Ishikawa (cell line): ENCODE results near the gene KRTAP5-11.

Experiments
- CEBPB ChIP-seq: IDR thresholded peaks from 2 replicates; pipeline ENCODE4 v1.6.1; 2012
- CREB1 ChIP-seq: IDR thresholded peaks from 2 replicates; pipeline ENCODE4 v1.6.1; 2012; ENCODE audit warnings: low read depth
- EGR1 ChIP-seq: IDR thresholded peaks from 2 replicates; pipeline ENCODE4 v1.6.1; 2012
- EP300 ChIP-seq: IDR thresholded peaks from 2 replicates; pipeline ENCODE4 v1.6.1; 2012; ENCODE audit warnings: borderline replicate concordance
- FOXM1 ChIP-seq: IDR thresholded peaks from 2 replicates; pipeline ENCODE4 v1.6.1; 2012; ENCODE audit warnings: low read depth, borderline replicate concordance
- NFIC ChIP-seq: IDR thresholded peaks from 2 replicates; pipeline ENCODE4 v1.6.1; 2012
- RAD21 ChIP-seq: IDR thresholded peaks from 2 replicates; pipeline ENCODE4 v1.6.1; 2012; ENCODE audit warnings: low read depth
- TAF1 ChIP-seq: IDR thresholded peaks from 2 replicates; pipeline ENCODE4 v1.6.1; 2012; ENCODE audit warnings: low read depth, mild to moderate bottlenecking
- TCF12 ChIP-seq: IDR thresholded peaks from 2 replicates; pipeline ENCODE4 v1.6.1; 2012; ENCODE audit warnings: low read depth
- TEAD4 ChIP-seq: IDR thresholded peaks from 2 replicates; pipeline ENCODE4 v1.6.1; 2012
- YY1 ChIP-seq: IDR thresholded peaks from 2 replicates; pipeline ENCODE4 v1.6.1; 2012; ENCODE audit warnings: low read depth
- ZBTB7A ChIP-seq: IDR thresholded peaks from 2 replicates; pipeline ENCODE4 v1.6.1; 2012; ENCODE audit warnings: low read depth
- TF ChIP-seq, protein P1 (sequence below): IDR thresholded peaks from 2 replicates; pipeline ENCODE4 v1.6.1; 2012
- TF ChIP-seq, protein P2 (sequence below): IDR thresholded peaks from 2 replicates; pipeline ENCODE4 v1.6.1; 2012
- TF ChIP-seq, protein P3 (sequence below): IDR thresholded peaks from 2 replicates; pipeline ENCODE4 v1.6.1; 2012; ENCODE audit warnings: low read depth, mild to moderate bottlenecking

The KRTAP5-11 gene

DNA sequence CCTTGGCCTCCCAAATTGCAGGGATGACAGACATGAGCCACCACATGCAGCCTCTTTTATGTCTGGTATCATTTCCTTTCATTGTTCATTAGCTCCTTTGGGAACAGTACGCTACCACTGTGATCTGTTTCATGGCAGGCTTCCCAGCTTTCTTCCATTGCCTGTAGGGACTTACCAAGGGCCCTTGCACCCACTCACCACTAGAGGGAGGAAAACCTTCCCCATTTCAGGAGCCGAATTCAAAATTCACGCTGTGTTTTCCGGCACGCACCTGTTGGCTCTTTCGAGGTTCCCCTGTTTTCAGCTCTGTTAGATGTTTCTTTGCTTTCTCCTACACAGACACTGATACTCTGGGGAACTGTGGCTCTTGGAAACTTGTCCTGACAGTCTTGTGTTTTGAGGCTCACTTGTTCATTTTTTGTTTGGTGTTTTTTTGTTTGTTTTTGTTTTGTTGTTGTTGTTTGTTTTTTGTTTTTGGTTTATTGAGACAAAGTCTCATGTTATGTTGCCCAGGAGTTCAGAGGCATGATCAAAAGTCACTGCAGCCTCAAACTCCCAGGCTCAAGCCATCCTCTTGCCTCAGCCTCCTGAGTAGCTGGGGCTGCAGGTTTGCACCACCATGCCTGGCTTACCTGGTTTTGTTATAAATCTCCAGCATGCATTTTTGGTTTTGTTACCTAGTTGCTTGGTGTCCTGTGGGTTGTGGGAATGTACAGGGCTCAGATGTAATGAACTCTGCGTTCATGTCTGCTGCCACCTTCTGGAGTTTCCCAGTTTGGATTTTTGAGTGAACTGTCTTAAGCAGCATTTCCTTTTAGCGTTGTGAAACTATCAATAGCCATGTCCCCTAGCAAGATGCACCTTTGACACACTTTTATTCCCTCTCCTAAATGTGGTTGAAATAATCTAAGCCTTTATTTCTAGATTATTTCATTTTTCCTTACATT lies 2.3 kb downstream of the KRTAP5-11 start:
- TF ChIP-seq CEBPB: no peak
- no peak for TF ChIP-seq CREB1
- no peak for TF ChIP-seq ZBTB7A
- TF ChIP-seq TCF12: no peak
- TF ChIP-seq YY1: 0 out of 2 replicates have a peak, but pooled peaks have one; percentile 25
- TF ChIP-seq RAD21: peak; percentile 48
- TF ChIP-seq TEAD4: no peak
- TF ChIP-seq, protein P1, sequence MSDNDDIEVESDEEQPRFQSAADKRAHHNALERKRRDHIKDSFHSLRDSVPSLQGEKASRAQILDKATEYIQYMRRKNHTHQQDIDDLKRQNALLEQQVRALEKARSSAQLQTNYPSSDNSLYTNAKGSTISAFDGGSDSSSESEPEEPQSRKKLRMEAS: peak; percentile 86
- no peak for TF ChIP-seq TAF1
- TF ChIP-seq, protein P2, sequence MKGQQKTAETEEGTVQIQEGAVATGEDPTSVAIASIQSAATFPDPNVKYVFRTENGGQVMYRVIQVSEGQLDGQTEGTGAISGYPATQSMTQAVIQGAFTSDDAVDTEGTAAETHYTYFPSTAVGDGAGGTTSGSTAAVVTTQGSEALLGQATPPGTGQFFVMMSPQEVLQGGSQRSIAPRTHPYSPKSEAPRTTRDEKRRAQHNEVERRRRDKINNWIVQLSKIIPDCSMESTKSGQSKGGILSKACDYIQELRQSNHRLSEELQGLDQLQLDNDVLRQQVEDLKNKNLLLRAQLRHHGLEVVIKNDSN: no peak
- TF ChIP-seq, protein P3, sequence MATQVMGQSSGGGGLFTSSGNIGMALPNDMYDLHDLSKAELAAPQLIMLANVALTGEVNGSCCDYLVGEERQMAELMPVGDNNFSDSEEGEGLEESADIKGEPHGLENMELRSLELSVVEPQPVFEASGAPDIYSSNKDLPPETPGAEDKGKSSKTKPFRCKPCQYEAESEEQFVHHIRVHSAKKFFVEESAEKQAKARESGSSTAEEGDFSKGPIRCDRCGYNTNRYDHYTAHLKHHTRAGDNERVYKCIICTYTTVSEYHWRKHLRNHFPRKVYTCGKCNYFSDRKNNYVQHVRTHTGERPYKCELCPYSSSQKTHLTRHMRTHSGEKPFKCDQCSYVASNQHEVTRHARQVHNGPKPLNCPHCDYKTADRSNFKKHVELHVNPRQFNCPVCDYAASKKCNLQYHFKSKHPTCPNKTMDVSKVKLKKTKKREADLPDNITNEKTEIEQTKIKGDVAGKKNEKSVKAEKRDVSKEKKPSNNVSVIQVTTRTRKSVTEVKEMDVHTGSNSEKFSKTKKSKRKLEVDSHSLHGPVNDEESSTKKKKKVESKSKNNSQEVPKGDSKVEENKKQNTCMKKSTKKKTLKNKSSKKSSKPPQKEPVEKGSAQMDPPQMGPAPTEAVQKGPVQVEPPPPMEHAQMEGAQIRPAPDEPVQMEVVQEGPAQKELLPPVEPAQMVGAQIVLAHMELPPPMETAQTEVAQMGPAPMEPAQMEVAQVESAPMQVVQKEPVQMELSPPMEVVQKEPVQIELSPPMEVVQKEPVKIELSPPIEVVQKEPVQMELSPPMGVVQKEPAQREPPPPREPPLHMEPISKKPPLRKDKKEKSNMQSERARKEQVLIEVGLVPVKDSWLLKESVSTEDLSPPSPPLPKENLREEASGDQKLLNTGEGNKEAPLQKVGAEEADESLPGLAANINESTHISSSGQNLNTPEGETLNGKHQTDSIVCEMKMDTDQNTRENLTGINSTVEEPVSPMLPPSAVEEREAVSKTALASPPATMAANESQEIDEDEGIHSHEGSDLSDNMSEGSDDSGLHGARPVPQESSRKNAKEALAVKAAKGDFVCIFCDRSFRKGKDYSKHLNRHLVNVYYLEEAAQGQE: no peak

DNA sequence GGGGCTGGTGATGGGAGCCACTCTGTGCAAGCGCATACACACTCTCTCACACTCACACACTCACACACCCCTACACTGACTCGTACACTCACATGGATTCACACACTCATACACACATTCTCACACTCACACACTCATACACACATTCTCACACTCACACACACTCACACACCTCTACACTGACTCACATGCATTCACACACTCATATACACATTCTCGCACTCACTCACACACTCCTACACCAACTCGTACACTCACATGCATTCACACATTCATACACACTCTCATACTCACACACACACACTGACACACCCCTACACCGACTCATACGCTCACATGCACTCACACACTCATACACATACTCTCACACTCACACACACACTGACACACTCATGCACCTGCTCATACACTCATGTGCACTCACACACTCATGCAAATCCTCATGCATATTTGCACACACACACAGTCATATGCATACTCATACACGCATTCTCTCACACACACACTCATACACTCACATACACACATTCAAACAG lies 5.1 kb downstream of the KRTAP5-11 start:
- TF ChIP-seq TAF1 (no peak), NFIC (no peak), YY1 (no peak), EP300 (no peak), EGR1 (no peak), RAD21 (no peak), ZBTB7A (no peak), FOXM1 (no peak)
- TF ChIP-seq, protein P2: no peak
- TF ChIP-seq, protein P1: no peak
- TF ChIP-seq, protein P3: no peak

DNA sequence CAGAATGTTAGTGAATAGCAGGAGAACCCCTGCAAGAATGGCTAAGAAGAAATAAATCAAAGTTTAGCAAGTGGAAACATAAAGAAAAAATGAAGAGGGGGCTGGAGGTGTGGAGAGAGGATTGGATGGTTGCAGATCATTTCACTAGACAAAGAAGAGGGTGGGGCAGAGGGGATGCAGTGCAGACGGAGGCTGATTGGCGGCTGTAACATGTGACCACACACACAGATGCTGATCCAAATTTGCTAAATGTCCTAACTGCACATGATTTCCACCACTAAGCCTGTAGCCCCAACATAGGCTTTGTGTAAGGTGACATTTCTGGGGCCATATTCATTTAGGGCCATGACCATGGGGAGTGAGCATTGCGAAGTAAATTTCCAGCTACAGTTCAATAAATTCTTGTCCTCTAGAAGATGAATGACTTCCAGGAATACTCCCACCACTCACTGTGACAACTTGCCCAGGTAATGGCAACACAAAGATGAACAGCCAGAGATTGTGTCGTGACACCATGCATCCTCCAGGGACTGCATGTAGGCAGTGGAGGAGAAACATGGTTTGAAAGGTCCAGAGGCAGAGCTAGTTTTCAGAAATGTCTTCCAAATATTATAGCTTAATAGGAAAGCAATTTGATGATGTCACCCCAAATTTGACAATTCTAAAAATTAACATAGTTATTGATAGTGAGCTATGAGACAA lies 6.8 kb downstream of the KRTAP5-11 start:
- TF ChIP-seq TAF1 (no peak), FOXM1 (no peak), YY1 (no peak), CEBPB (no peak), EGR1 (no peak), EP300 (no peak)
- TF ChIP-seq, protein P3: no peak
- TF ChIP-seq, protein P1: no peak
- TF ChIP-seq, protein P2: no peak
